K562 (cell line): ENCODE measurements around the gene STEAP3. TPM values are rescaled to one million over a fixed set of nuclear protein-coding genes. Genes with fewer than 3 reads are reported as not detected.

Experiments used
- ATAC-seq: fragments of 200-7000 bp; cut with Tn5 transposase; 3 replicates; pipeline ENCODE4 v1.9.1; 2020; ENCODE audit warnings: moderate library complexity
- BruUV-seq: library from RNA; stranded (reverse); fragments of 400-500 nt; replicated peaks from 2 replicates; lab custom pipeline; 2021; lab: Mats Ljungman, UMichigan
- CTCF ChIA-PET: fragments of 300-600 bp; formaldehyde crosslinking; extraction: SDS; loops from one replicate; lab custom pipeline; 2021; ENCODE audit warnings: low intra/inter-chr PET ratio; lab: Yijun Ruan, JAX
- POLR2A ChIA-PET: fragments of 300-600, 350-650 bp; sonication (Branson Sonifier 250); formaldehyde crosslinking; extraction: SDS; loops from one replicate; lab custom pipeline; 2021; ENCODE audit warnings: antibody characterized with exemption, inconsistent platforms; lab: Yijun Ruan, JAX
- DNase-seq, 4 experiments: peaks; one replicate each; pipeline versions ENCODE4 v3.0.0 to v3.0.0-alpha.2; 2011 to 2018; ENCODE audit warnings: low spot score in 3 of 4, mixed read lengths in 3 of 4; ENCODE audit errors: extremely low read depth in 1 of 4
- FAIRE-seq: peaks from 2 replicates; lab custom pipeline; 2011; peaks lifted over from hg19 to GRCh38; lab: Jason Lieb, UNC
- H2AFZ ChIP-seq: 2 replicates; pipeline ENCODE4 v1.6.0; 2011; ENCODE audit warnings: low read depth, low read length, control low read depth, inconsistent platforms
- H3K27ac ChIP-seq: fragments of 200-600 bp; 3 replicates; pipeline ENCODE4 v1.8.0; 2011; ENCODE audit warnings: low read depth, mild to moderate bottlenecking, control low read depth, inconsistent platforms, low read length, moderate library complexity, mixed read lengths; ENCODE audit errors: extremely low read depth
- H3K27me3 ChIP-seq, 2 experiments: fragments of 300-600 bp in 1 of 2; 2 replicates in 1 of 2; 3 replicates in 1 of 2; pipeline versions ENCODE4 v1.6.0 to v1.8.0; 2011; ENCODE audit warnings: inconsistent platforms in 2 of 2, low read length in 2 of 2, mild to moderate bottlenecking in 1 of 2, mixed read lengths in 1 of 2, moderate library complexity in 1 of 2; ENCODE audit not compliant: control insufficient read depth in 2 of 2, insufficient read depth in 2 of 2
- H3K36me3 ChIP-seq: fragments of 300-600 bp; 3 replicates; pipeline ENCODE4 v1.8.0; 2011; ENCODE audit warnings: mild to moderate bottlenecking, low read length, inconsistent platforms; ENCODE audit not compliant: control insufficient read depth, insufficient read depth
- H3K4me1 ChIP-seq, 2 experiments: fragments of 200-600 bp in 1 of 2; replicated peaks in 1 of 2; 2 replicates in 1 of 2; 3 replicates in 1 of 2; pipeline versions ENCODE4 v1.5.1 to v1.8.0; 2011; ENCODE audit warnings: inconsistent platforms in 2 of 2, low read length in 2 of 2, mild to moderate bottlenecking in 1 of 2, mixed read lengths in 1 of 2, moderate library complexity in 1 of 2; ENCODE audit not compliant: control insufficient read depth in 2 of 2, insufficient read depth in 2 of 2
- H3K4me2 ChIP-seq: 2 replicates; pipeline ENCODE4 v1.6.1; 2011; ENCODE audit warnings: low read length, control low read depth, inconsistent platforms, mixed read lengths; ENCODE audit not compliant: insufficient read depth
- H3K4me3 ChIP-seq: fragments of 200-600 bp; sonication (generic), shearing (Covaris generic); 2 replicates; pipeline ENCODE4 v1.5.1; 2016; ENCODE audit warnings: control low read depth, inconsistent platforms
- H3K79me2 ChIP-seq: fragments of 200-600 bp; 3 replicates; pipeline ENCODE4 v1.8.0; 2011; ENCODE audit warnings: low read length, inconsistent platforms; ENCODE audit not compliant: control insufficient read depth, insufficient read depth
- H3K9ac ChIP-seq, 2 experiments: 2 replicates each; pipeline versions ENCODE4 v1.6.0 to v1.6.1; 2011; ENCODE audit warnings: low read depth in 2 of 2, low read length in 2 of 2, control low read depth in 1 of 2, inconsistent platforms in 1 of 2, mild to moderate bottlenecking in 1 of 2, mixed read lengths in 1 of 2; ENCODE audit not compliant: insufficient read depth in 1 of 2
- H3K9me1 ChIP-seq: one replicate; pipeline ENCODE4 v1.6.0; 2011; ENCODE audit warnings: inconsistent platforms, mild to moderate bottlenecking, low read length, moderate library complexity; ENCODE audit not compliant: control insufficient read depth, insufficient read depth
- H3K9me3 ChIP-seq: replicated peaks from 2 replicates; pipeline ENCODE4 v1.5.1; 2011; ENCODE audit warnings: low read depth, low read length, inconsistent platforms; ENCODE audit not compliant: control insufficient read depth, insufficient read depth
- H4K20me1 ChIP-seq: replicated peaks from 2 replicates; pipeline ENCODE4 v1.6.1; 2011; ENCODE audit warnings: low read length, inconsistent platforms, mixed read lengths; ENCODE audit not compliant: control insufficient read depth, insufficient read depth
- E2F6 ChIP-seq, 2 experiments: IDR thresholded peaks; 2 replicates each; pipeline ENCODE4 v1.6.1; 2011; ENCODE audit warnings: borderline replicate concordance in 1 of 2, control low read depth in 1 of 2, low read depth in 1 of 2, low read length in 1 of 2, mild to moderate bottlenecking in 1 of 2, mixed read lengths in 1 of 2, moderate library complexity in 1 of 2; ENCODE audit not compliant: insufficient read depth in 1 of 2, insufficient read length in 1 of 2, poor library complexity in 1 of 2, severe bottlenecking in 1 of 2; ENCODE audit errors: extremely low read depth in 1 of 2
- HDAC3 ChIP-seq: fragments of 450-650 bp; IDR thresholded peaks from 2 replicates; pipeline ENCODE4 v1.6.1; 2018; ENCODE audit warnings: borderline replicate concordance, mild to moderate bottlenecking, moderate library complexity; ENCODE audit not compliant: partially characterized antibody
- ID3 ChIP-seq, 2 experiments: fragments of 250-450 bp in 1 of 2; fragments of 450-650 bp in 1 of 2; sonication (Bioruptor Pico) in 1 of 2; IDR thresholded peaks; 2 replicates each; pipeline versions ENCODE4 v1.6.1 to v1.8.0; 2016 to 2021; ENCODE audit warnings: mild to moderate bottlenecking in 2 of 2, moderate library complexity in 2 of 2, missing compliant biosample characterization in 1 of 2, missing genetic modification characterization in 1 of 2
- JUNB ChIP-seq: fragments of 450-650 bp; formaldehyde crosslinking; conservative IDR thresholded peaks from 2 replicates; pipeline ENCODE4 v1.4.0; 2020; ENCODE audit warnings: mild to moderate bottlenecking
- LARP7 ChIP-seq: fragments of 450-650 bp; IDR thresholded peaks from 2 replicates; pipeline ENCODE4 v1.6.1; 2016
- PHF8 ChIP-seq: fragments of 200-600 bp; sonication (generic); IDR thresholded peaks from 2 replicates; pipeline ENCODE4 v1.6.1; 2012; ENCODE audit warnings: mixed run types, mild to moderate bottlenecking, inconsistent platforms, low read length, moderate library complexity, borderline replicate concordance
- SMARCE1 ChIP-seq: fragments of 450-650 bp; IDR thresholded peaks from 2 replicates; pipeline ENCODE4 v1.7.1; 2016; ENCODE audit warnings: mild to moderate bottlenecking
- TARDBP ChIP-seq: fragments of 450-650 bp; IDR thresholded peaks from 2 replicates; pipeline ENCODE4 v1.6.1; 2016
- ZEB2 ChIP-seq: fragments of 450-650 bp; IDR thresholded peaks from 2 replicates; pipeline ENCODE4 v1.6.1; 2016
- ZNF232 ChIP-seq: sonication (generic); formaldehyde crosslinking; IDR thresholded peaks from 2 replicates; pipeline ENCODE4 v1.8.0; 2022; ENCODE audit warnings: mild to moderate bottlenecking, missing genetic modification reagents
- WGBS: fragments of 100-300 bp; shearing (Covaris generic); methylation state at CpG from one replicate; pipeline ENCODE4 v1.1.6; 2016; ENCODE audit warnings: low coverage, mixed read lengths; ENCODE audit not compliant: insufficient coverage; ENCODE audit errors: missing lambda C conversion rate; 5-methylcytosine and 5-hydroxymethylcytosine counted together
- in situ Hi-C: fragments of 300-500 bp; cut with MboI; formaldehyde crosslinking; loops from 4 replicates; pipeline ENCODE4 v1.15.0; 2018; ENCODE audit warnings: inconsistent platforms, mixed read lengths
- intact Hi-C: fragments of 100-400 bp; cut with micrococcal nuclease; formaldehyde crosslinking; loops from 2 replicates; pipeline ENCODE4 v1.14.2; 2022
- polyA plus RNA-seq, 8 experiments: library from polyadenylated mRNA; depleted of rRNA in 4 of 8; stranded (reverse) in 5 of 8; unstranded in 3 of 8; fragments of >200 nt; fragmentation: Nextera tagmentation in 2 of 8; fragmentation: Illumina TruSeq in 1 of 8; extraction: Ambion mirVana in 2 of 8; extraction: Trizol in 1 of 8; gene quantifications; 2 replicates each; pipeline versions ENCODE4 v1.2.1 to v1.2.3, GENCODE V29; 2011 to 2014; ENCODE audit warnings: inconsistent platforms in 1 of 8, missing spikeins in 1 of 8
- total RNA-seq, 7 experiments: library from RNA; depleted of rRNA in 6 of 7; stranded (reverse); fragments of >200 nt in 6 of 7; fragmentation: Illumina TruSeq in 2 of 7; extraction: Trizol in 2 of 7; gene quantifications; 2 replicates each; pipeline versions ENCODE4 v1.2.1 to v1.2.3, GENCODE V29; 2011 to 2021; ENCODE audit warnings: low replicate concordance in 1 of 7

STEAP3 gene
- total and polyA plus RNA-seq, 9 of the 15 experiments (the other 6 are each of a cell fraction or from before 2014, with no cell fraction given), result 1.8 to 31.6 (median 9.0) TPM

GRCh38 chr2:119207447-119207846 lies 16.2 kb upstream of the STEAP3 start:
- no peak for DNase-seq
- ChIA-PET POLR2A (no interaction called here), CTCF (no interaction called here)
- Histone ChIP-seq H2AFZ (no peak overlapping the region), H3K4me3 (no peak overlapping the region), H3K9me1 (no peaks in the 10 kb centered on the region), H3K36me3 (no peaks in the 10 kb centered on the region), H3K4me1 (no peaks in the 10 kb centered on the region), H3K27ac (no peak overlapping the region), H3K27me3 (peaks cover 10 to 38% of the 10 kb centered on the region in 2 experiments; a peak in 4 of 5 replicates), H4K20me1 (no peaks in the 10 kb centered on the region), H3K9me3 (no peaks in the 10 kb centered on the region), H3K4me2 (no peak overlapping the region), H3K9ac (no peak overlapping the region), H3K79me2 (no peaks in the 10 kb centered on the region)
- in situ Hi-C loops (no loop called here), intact Hi-C loops (no loop called here)
- 3% methylated on average over 2 of the region's 2 CpGs for WGBS
- FAIRE-seq, result no peak
- ATAC-seq, result no peak
- TF ChIP-seq PHF8 (no peak), ID3 (CRISPR knock-in tag; IDR thresholded peaks at IDR 0.05) (no peak), ID3 (tag; IDR thresholded peaks at IDR 0.05) (no peak), HDAC3 (no peak)
- no TSS peak for BruUV-seq

- DNase-seq (no peak), FAIRE-seq (no peak), ATAC-seq (no peak)
- H4K20me1 ChIP-seq, result no peaks in the 10 kb centered on the region
- BruUV-seq, result no TSS peak
- peaks cover 10 to 43% of the 10 kb centered on the region in 2 experiments; a peak in 4 of 5 replicates for H3K27me3 ChIP-seq
- H3K9me3 ChIP-seq, result no peaks in the 10 kb centered on the region
- H3K4me1 ChIP-seq, result no peaks in the 10 kb centered on the region
- no peaks in the 10 kb centered on the region for H3K9me1 ChIP-seq
- POLR2A ChIA-PET, result interaction anchor here (0.8 kb wide), 1 partner anchor 18 kb away, joined by 3 read pairs; no protein-coding TSS in a partner anchor
- no peaks in the 10 kb centered on the region for H3K36me3 ChIP-seq
- H3K27ac ChIP-seq, result no peak overlapping the region
- no peaks in the 10 kb centered on the region for H3K79me2 ChIP-seq
- H2AFZ ChIP-seq, result no peak overlapping the region
- H3K4me3 ChIP-seq, result no peak overlapping the region
- intact Hi-C loops (no loop called here), in situ Hi-C loops (no loop called here)
- CTCF ChIA-PET, result no interaction called here
- no peak overlapping the region for H3K9ac ChIP-seq
- WGBS, result 0% methylated on average over 4 of the region's 4 CpGs
- no peak overlapping the region for H3K4me2 ChIP-seq
- no peak for TF ChIP-seq JUNB (CRISPR knock-in tag)
- TF ChIP-seq ZNF232 (CRISPR knock-in tag), result no peak
- TF ChIP-seq TARDBP, result no peak
- TF ChIP-seq ZEB2, result no peak
- no peak for TF ChIP-seq E2F6 (IDR thresholded peaks at IDR 0.05; ENCODE audit: borderline replicate concordance in 1 of 2, extremely low read depth in 1 of 2, insufficient read depth in 1 of 2, insufficient read length in 1 of 2, low read depth in 1 of 2, low read length in 1 of 2, poor library complexity in 1 of 2, severe bottlenecking in 1 of 2)
- no peak for TF ChIP-seq LARP7
- TF ChIP-seq SMARCE1, result no peak
These were observed 14.8 kb upstream of the STEAP3 start for GRCh38 chr2:119208791-119209203.
